Neural cell (in vitro differentiated cells): ENCODE measurements around the gene HMCES. TPM values are rescaled to one million over a fixed set of nuclear protein-coding genes. Genes with fewer than 3 reads are reported as not detected.

ENCODE experiments used
- H2AFZ ChIP-seq: fragments of 200-600, 300-800 bp; sonication (generic), shearing (Covaris generic); 2 replicates; pipeline ENCODE4 v1.6.0; 2014; ENCODE audit warnings: low read depth, mild to moderate bottlenecking, antibody characterized with exemption, low read length, moderate library complexity
- H3F3A ChIP-seq: fragments of 200-600 bp; shearing (Covaris generic); 2 replicates; pipeline ENCODE4 v1.6.1; 2016; ENCODE audit warnings: mild to moderate bottlenecking, moderate library complexity, mixed read lengths, antibody characterized with exemption, low read length; ENCODE audit not compliant: insufficient read depth, poor library complexity, severe bottlenecking
- H3K27ac ChIP-seq: fragments of 200-600, 300-800 bp; sonication (generic), shearing (Covaris generic); 2 replicates; pipeline ENCODE4 v1.5.1; 2014; ENCODE audit warnings: mild to moderate bottlenecking, low read length, moderate library complexity
- H3K27me3 ChIP-seq: fragments of 300-800, 200-600 bp; sonication (generic), shearing (Covaris generic); 2 replicates; pipeline ENCODE4 v1.6.0; 2014; ENCODE audit warnings: mild to moderate bottlenecking, low read depth, low read length, moderate library complexity; ENCODE audit not compliant: insufficient read depth
- H3K36me3 ChIP-seq: fragments of 300-800, 200-600 bp; sonication (generic), shearing (Covaris generic); 2 replicates; pipeline ENCODE4 v1.5.1; 2014; ENCODE audit warnings: mild to moderate bottlenecking, antibody characterized with exemption, low read length, moderate library complexity; ENCODE audit not compliant: insufficient read depth
- H3K4me2 ChIP-seq: fragments of 300-800, 200-600 bp; sonication (generic), shearing (Covaris generic); 2 replicates; pipeline ENCODE4 v1.6.0; 2014; ENCODE audit warnings: mild to moderate bottlenecking, low read length
- H3K4me3 ChIP-seq: fragments of 300-800, 200-600 bp; sonication (generic), shearing (Covaris generic); 2 replicates; pipeline ENCODE4 v1.5.1; 2014; ENCODE audit warnings: mild to moderate bottlenecking, low read length, moderate library complexity
- H3K79me2 ChIP-seq: fragments of 200-600 bp; shearing (Covaris generic); replicated peaks from 2 replicates; pipeline ENCODE4 v1.6.0; 2014; ENCODE audit warnings: mild to moderate bottlenecking, low read length, moderate library complexity; ENCODE audit not compliant: insufficient read depth
- H3K9ac ChIP-seq: fragments of 300-800, 200-600 bp; sonication (generic), shearing (Covaris generic); 2 replicates; pipeline ENCODE4 v1.6.1; 2016; ENCODE audit warnings: mild to moderate bottlenecking, low read length, mixed read lengths
- H3K9me2 ChIP-seq: fragments of 200-600 bp; shearing (Covaris generic); 2 replicates; pipeline ENCODE4 v1.6.1; 2016; ENCODE audit warnings: mild to moderate bottlenecking, low read length, mixed read lengths; ENCODE audit not compliant: insufficient read depth
- H3K9me3 ChIP-seq: fragments of 200-600, 300-800 bp; sonication (generic), shearing (Covaris generic); 2 replicates; pipeline ENCODE4 v1.6.1; 2016; ENCODE audit warnings: mild to moderate bottlenecking, mixed run types, low read length, moderate library complexity, mixed read lengths
- H4K20me1 ChIP-seq: fragments of 200-600 bp; shearing (Covaris generic); 2 replicates; pipeline ENCODE4 v1.6.1; 2016; ENCODE audit warnings: mild to moderate bottlenecking, mixed run types; ENCODE audit not compliant: insufficient read depth
- EP300 ChIP-seq: fragments of 450-650 bp; conservative IDR thresholded peaks from 2 replicates; pipeline ENCODE4 v1.6.1; 2014; ENCODE audit warnings: antibody characterized with exemption, mild to moderate bottlenecking, moderate library complexity; ENCODE audit not compliant: poor library complexity, severe bottlenecking
- EZH2 ChIP-seq: fragments of 200-600, 300-800 bp; shearing (Covaris generic), sonication (generic); IDR thresholded peaks from 2 replicates; pipeline ENCODE4 v1.6.1; 2014; ENCODE audit warnings: antibody characterized with exemption, low read length, borderline replicate concordance, mild to moderate bottlenecking; ENCODE audit not compliant: insufficient read depth, poor library complexity, severe bottlenecking
- MXI1 ChIP-seq: fragments of 450-650 bp; conservative IDR thresholded peaks from 2 replicates; pipeline ENCODE4 v1.6.1; 2014; ENCODE audit warnings: antibody characterized with exemption, mild to moderate bottlenecking; ENCODE audit not compliant: poor library complexity, severe bottlenecking
- POLR2AphosphoS5 ChIP-seq: IDR thresholded peaks from 2 replicates; pipeline ENCODE4 v1.6.1; 2012
- RAD21 ChIP-seq: fragments of 450-650 bp; conservative IDR thresholded peaks from 2 replicates; pipeline ENCODE4 v1.6.1; 2014; ENCODE audit warnings: antibody characterized with exemption, mild to moderate bottlenecking, moderate library complexity
- SMC3 ChIP-seq: fragments of 450-650 bp; conservative IDR thresholded peaks from 2 replicates; pipeline ENCODE4 v1.6.1; 2014; ENCODE audit warnings: antibody characterized with exemption, mild to moderate bottlenecking, moderate library complexity; ENCODE audit not compliant: poor library complexity
- TAF1 ChIP-seq: IDR thresholded peaks from 2 replicates; pipeline ENCODE4 v1.6.1; 2012; ENCODE audit warnings: low read depth
- polyA plus RNA-seq: library from polyadenylated mRNA; depleted of rRNA; stranded (reverse); fragments of >200 nt; gene quantifications from 2 replicates; pipeline ENCODE4 v1.2.3, GENCODE V29; 2014
- TF ChIP-seq, protein P1 (sequence below): IDR thresholded peaks from 2 replicates; pipeline ENCODE4 v1.6.1; 2012; ENCODE audit warnings: borderline replicate concordance
- TF ChIP-seq, protein P2 (sequence below): fragments of 450-650 bp; IDR thresholded peaks from 2 replicates; pipeline ENCODE4 v1.5.1; 2014; ENCODE audit warnings: antibody characterized with exemption, mild to moderate bottlenecking, moderate library complexity; ENCODE audit not compliant: poor library complexity, severe bottlenecking

Gene HMCES
- polyA plus RNA-seq, 1 donor from 2014 or later, result 23.0 TPM

DNA sequence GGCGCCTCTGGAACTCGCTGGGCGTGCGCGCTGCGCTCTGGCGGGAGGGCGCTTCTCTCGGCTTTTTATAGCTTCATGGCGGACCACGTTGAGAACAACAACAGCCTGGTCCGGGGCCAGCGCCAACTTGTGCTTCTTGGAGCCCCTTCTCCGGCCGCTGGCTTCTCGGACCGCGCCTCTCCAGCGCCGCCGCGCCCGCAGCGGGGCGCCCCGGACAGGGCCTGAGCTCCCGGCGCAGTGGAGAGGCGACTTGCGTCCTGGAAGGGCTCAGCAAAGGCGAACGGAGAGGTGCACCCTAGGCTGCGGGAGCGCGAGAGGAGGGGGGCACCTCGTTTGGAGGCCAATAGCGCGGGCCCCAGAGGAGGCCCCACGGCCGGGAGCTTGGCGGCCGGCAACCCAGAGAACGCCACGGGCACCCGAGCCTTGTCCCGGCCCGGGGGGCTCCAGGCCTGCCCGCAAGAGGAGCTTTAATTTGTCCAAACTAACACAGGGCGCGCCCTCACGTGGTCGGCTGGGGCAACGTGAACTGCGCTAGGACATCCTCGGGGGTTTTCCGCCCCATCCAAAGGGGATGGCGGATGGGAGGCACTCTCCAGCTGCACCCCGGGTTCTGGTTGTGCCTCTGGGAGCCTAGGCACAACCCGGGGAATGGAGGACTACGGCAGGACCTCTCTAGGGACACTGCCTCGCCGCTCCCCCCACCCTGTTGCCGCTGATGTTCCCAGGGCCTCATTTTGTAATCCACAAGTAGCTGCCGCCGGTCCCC is 37.8 kb downstream of the HMCES start:
- no peaks in the 10 kb centered on the region for H4K20me1 ChIP-seq
- H3F3A ChIP-seq, result peaks cover 4% of the 10 kb centered on the region
- TF ChIP-seq POLR2AphosphoS5 (peak; percentile 100), TAF1 (peak; percentile 95), SMC3 (peak; percentile 45), EP300 (peak; percentile 37), RAD21 (no peak), MXI1 (peak; percentile 83), EZH2 (no peak)
- TF ChIP-seq, protein P1, sequence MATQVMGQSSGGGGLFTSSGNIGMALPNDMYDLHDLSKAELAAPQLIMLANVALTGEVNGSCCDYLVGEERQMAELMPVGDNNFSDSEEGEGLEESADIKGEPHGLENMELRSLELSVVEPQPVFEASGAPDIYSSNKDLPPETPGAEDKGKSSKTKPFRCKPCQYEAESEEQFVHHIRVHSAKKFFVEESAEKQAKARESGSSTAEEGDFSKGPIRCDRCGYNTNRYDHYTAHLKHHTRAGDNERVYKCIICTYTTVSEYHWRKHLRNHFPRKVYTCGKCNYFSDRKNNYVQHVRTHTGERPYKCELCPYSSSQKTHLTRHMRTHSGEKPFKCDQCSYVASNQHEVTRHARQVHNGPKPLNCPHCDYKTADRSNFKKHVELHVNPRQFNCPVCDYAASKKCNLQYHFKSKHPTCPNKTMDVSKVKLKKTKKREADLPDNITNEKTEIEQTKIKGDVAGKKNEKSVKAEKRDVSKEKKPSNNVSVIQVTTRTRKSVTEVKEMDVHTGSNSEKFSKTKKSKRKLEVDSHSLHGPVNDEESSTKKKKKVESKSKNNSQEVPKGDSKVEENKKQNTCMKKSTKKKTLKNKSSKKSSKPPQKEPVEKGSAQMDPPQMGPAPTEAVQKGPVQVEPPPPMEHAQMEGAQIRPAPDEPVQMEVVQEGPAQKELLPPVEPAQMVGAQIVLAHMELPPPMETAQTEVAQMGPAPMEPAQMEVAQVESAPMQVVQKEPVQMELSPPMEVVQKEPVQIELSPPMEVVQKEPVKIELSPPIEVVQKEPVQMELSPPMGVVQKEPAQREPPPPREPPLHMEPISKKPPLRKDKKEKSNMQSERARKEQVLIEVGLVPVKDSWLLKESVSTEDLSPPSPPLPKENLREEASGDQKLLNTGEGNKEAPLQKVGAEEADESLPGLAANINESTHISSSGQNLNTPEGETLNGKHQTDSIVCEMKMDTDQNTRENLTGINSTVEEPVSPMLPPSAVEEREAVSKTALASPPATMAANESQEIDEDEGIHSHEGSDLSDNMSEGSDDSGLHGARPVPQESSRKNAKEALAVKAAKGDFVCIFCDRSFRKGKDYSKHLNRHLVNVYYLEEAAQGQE, result peak; percentile 86
- TF ChIP-seq, protein P2, sequence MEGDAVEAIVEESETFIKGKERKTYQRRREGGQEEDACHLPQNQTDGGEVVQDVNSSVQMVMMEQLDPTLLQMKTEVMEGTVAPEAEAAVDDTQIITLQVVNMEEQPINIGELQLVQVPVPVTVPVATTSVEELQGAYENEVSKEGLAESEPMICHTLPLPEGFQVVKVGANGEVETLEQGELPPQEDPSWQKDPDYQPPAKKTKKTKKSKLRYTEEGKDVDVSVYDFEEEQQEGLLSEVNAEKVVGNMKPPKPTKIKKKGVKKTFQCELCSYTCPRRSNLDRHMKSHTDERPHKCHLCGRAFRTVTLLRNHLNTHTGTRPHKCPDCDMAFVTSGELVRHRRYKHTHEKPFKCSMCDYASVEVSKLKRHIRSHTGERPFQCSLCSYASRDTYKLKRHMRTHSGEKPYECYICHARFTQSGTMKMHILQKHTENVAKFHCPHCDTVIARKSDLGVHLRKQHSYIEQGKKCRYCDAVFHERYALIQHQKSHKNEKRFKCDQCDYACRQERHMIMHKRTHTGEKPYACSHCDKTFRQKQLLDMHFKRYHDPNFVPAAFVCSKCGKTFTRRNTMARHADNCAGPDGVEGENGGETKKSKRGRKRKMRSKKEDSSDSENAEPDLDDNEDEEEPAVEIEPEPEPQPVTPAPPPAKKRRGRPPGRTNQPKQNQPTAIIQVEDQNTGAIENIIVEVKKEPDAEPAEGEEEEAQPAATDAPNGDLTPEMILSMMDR, result peak; percentile 71
- H3K36me3 ChIP-seq, result no peaks in the 10 kb centered on the region
- H3K27ac ChIP-seq, result peak overlapping the region; percentile 77
- H3K9ac ChIP-seq, result peak overlapping the region; percentile 92
- H3K9me3 ChIP-seq, result no peaks in the 10 kb centered on the region
- H3K4me2 ChIP-seq, result peak overlapping the region; percentile 65
- H3K4me3 ChIP-seq, result peak overlapping the region; percentile 96
- H3K9me2 ChIP-seq, result no peaks in the 10 kb centered on the region
- H3K79me2 ChIP-seq, result peaks cover 46% of the 10 kb centered on the region
- H2AFZ ChIP-seq, result peak overlapping the region; percentile 69
- no peaks in the 10 kb centered on the region for H3K27me3 ChIP-seq

DNA sequence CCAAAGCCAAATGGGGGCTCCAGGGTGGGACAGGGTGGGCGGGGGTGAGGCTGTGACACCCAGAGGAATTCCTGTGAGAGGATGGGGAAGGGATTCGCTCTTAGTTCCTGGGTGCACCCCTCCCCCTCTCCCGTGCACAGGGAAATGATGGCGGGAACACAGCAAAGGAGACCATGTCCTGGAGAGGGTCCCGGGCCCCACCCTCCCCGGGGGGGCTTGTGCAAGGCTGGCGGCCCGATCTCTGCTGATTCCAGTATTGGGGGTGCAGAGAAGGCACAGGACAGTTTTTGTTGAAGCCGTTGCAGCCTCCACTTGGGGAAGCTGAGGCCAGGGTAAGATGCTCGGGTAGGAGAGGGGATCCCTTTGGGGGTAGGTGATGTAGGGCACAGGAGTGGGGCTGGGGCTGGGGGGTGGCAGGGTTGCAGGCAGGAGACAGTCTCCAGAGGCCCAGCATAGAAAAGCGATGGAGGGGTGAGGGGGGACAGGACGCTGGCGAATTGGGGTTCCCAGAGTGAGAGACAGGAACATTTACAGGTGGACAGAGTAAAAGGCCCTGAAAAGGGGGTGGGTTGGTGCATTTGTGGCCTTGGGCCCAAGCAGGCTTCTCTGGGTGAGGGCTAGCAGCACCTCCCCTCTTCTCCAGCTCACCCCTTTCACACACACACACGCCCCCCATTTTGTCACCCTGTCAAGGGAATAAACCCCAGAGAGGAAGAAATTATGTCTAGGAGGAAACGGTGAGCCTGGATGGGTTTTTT is 38.5 kb downstream of the HMCES start:
- H3K79me2 ChIP-seq, result peaks cover 46% of the 10 kb centered on the region
- H4K20me1 ChIP-seq, result no peaks in the 10 kb centered on the region
- no peaks in the 10 kb centered on the region for H3K27me3 ChIP-seq
- H3K36me3 ChIP-seq, result no peaks in the 10 kb centered on the region
- H3K9ac ChIP-seq, result peak overlapping the region; percentile 92
- peak overlapping the region; percentile 69 for H2AFZ ChIP-seq
- H3K27ac ChIP-seq, result peak overlapping the region; percentile 77
- peak overlapping the region; percentile 96 for H3K4me3 ChIP-seq
- no peaks in the 10 kb centered on the region for H3K9me3 ChIP-seq
- H3F3A ChIP-seq, result peaks cover 4% of the 10 kb centered on the region
- TF ChIP-seq SMC3 (no peak), RAD21 (no peak), TAF1 (no peak), POLR2AphosphoS5 (no peak), EZH2 (no peak), EP300 (no peak), MXI1 (no peak)
- TF ChIP-seq, protein P2, result no peak
- TF ChIP-seq, protein P1, result no peak
- peak overlapping the region; percentile 65 for H3K4me2 ChIP-seq
- no peaks in the 10 kb centered on the region for H3K9me2 ChIP-seq
